Endodermal cell (in vitro differentiated cells): ENCODE measurements around the gene TXNDC15. TPM values are rescaled to one million over a fixed set of nuclear protein-coding genes. Genes with fewer than 3 reads are reported as not detected.
"Not testable (repeated sequence)": the region's sequence is repeated elsewhere in the genome, so short reads cannot be mapped to it uniquely, and the experiment has no call there.

Experiments used
- DNase-seq: peaks from one replicate; pipeline ENCODE4 v3.0.0-alpha.2; 2017
- H3K27ac ChIP-seq: 2 replicates; pipeline ENCODE4 v1.5.1; 2013; ENCODE audit warnings: mild to moderate bottlenecking, low read depth, low read length, moderate library complexity
- H3K27me3 ChIP-seq: 2 replicates; pipeline ENCODE4 v1.6.1; 2013; ENCODE audit warnings: mild to moderate bottlenecking, low read length, moderate library complexity; ENCODE audit not compliant: insufficient read depth, control insufficient read depth, poor library complexity, severe bottlenecking
- H3K36me3 ChIP-seq: 2 replicates; pipeline ENCODE4 v1.7.0; 2013; ENCODE audit warnings: mild to moderate bottlenecking, low read length, moderate library complexity; ENCODE audit not compliant: control insufficient read depth, insufficient read depth
- H3K4me1 ChIP-seq: one replicate; pipeline ENCODE4 v1.7.0; 2013; ENCODE audit warnings: low read length; ENCODE audit not compliant: control insufficient read depth, insufficient read depth
- H3K4me3 ChIP-seq: 2 replicates; pipeline ENCODE4 v1.5.1; 2013; ENCODE audit warnings: mild to moderate bottlenecking, low read length, moderate library complexity
- H3K9ac ChIP-seq: 2 replicates; pipeline ENCODE4 v1.6.1; 2013; ENCODE audit warnings: mild to moderate bottlenecking, low read length, moderate library complexity; ENCODE audit not compliant: poor library complexity, severe bottlenecking; ENCODE audit errors: extremely low read depth
- H3K9me3 ChIP-seq: 2 replicates; pipeline ENCODE4 v1.6.1; 2013; ENCODE audit warnings: mild to moderate bottlenecking, low read length, moderate library complexity; ENCODE audit not compliant: control insufficient read depth
- H3K27ac Mint-ChIP-seq: 2 replicates; pipeline ENCODE4 v1.8.0; 2020; ENCODE audit warnings: mixed read lengths
- H3K27me3 Mint-ChIP-seq: 2 replicates; pipeline ENCODE4 v1.8.0; 2021; ENCODE audit warnings: mild to moderate bottlenecking, mixed read lengths; ENCODE audit not compliant: insufficient read depth
- H3K36me3 Mint-ChIP-seq: 2 replicates; pipeline ENCODE4 v1.8.0; 2020; ENCODE audit warnings: low read depth, mixed read lengths
- H3K4me1 Mint-ChIP-seq: 2 replicates; pipeline ENCODE4 v1.8.0; 2020; ENCODE audit warnings: mixed read lengths
- H3K4me3 Mint-ChIP-seq: 2 replicates; pipeline ENCODE4 v1.8.0; 2020; ENCODE audit warnings: mild to moderate bottlenecking, moderate library complexity, mixed read lengths
- H3K9me3 Mint-ChIP-seq: 2 replicates; pipeline ENCODE4 v1.8.0; 2020; ENCODE audit warnings: mild to moderate bottlenecking, mixed read lengths
- CTCF ChIP-seq: fragments of 200-600 bp; sonication (generic); conservative IDR thresholded peaks from 2 replicates; pipeline ENCODE4 v1.5.0; 2021; ENCODE audit warnings: antibody characterized with exemption, mild to moderate bottlenecking
- WGBS, 2 experiments: methylation state at CpG; one replicate each; pipeline versions ENCODE4 v1.1.5 to v1.1.7; 2013; ENCODE audit warnings: missing lambda C conversion rate in 2 of 2, mixed read lengths in 1 of 2; ENCODE audit not compliant: insufficient coverage in 1 of 2, insufficient read length in 1 of 2; 5-methylcytosine and 5-hydroxymethylcytosine counted together
- total RNA-seq, 2 donors: library from RNA; stranded (reverse); fragmentation: NEBNext Ultra II Directional in 1 of 2; extraction: Animal tissue kit (Norgen Biotek cat#: 25700) in 1 of 2; gene quantifications; 2 replicates in 1 of 2; 3 replicates in 1 of 2; pipeline ENCODE4 v1.2.1, GENCODE V29; 2021

The TXNDC15 gene
- total RNA-seq, 2 donors from 2014 or later = 34.0 to 37.0 TPM

GRCh38 chr5:134878403-134878802, 4.2 kb downstream of the TXNDC15 start:
- no peak for TF ChIP-seq CTCF
- H3K4me1 ChIP-seq = peaks cover 5% of the 10 kb centered on the region
- Mint-ChIP-seq H3K4me1 (peaks cover 14% of the 10 kb centered on the region), H3K36me3 (peaks cover 6% of the 10 kb centered on the region), H3K27ac (no peak overlapping the region), H3K9me3 (peaks cover 7% of the 10 kb centered on the region), H3K27me3 (no peaks in the 10 kb centered on the region), H3K4me3 (no peak overlapping the region)
- DNase-seq = no peak
- H3K9me3 ChIP-seq = no peaks in the 10 kb centered on the region
- H3K27me3 ChIP-seq = no peaks in the 10 kb centered on the region
- H3K27ac ChIP-seq = no peak overlapping the region
- H3K36me3 ChIP-seq = no peaks in the 10 kb centered on the region
- WGBS, 2 experiments = 75 to 91% methylated on average over 3 of the region's 3 CpGs
- H3K9ac ChIP-seq = no peak overlapping the region
- H3K4me3 ChIP-seq = no peak overlapping the region

GRCh38 chr5:134879456-134879855, 5.3 kb downstream of the TXNDC15 start:
- DNase-seq = no peak
- Histone ChIP-seq H3K9ac (no peak overlapping the region), H3K27me3 (no peaks in the 10 kb centered on the region), H3K36me3 (no peaks in the 10 kb centered on the region), H3K4me1 (no peaks in the 10 kb centered on the region), H3K9me3 (no peaks in the 10 kb centered on the region), H3K27ac (no peak overlapping the region), H3K4me3 (no peak overlapping the region)
- Mint-ChIP-seq H3K4me3 (no peak overlapping the region), H3K4me1 (peaks cover 12% of the 10 kb centered on the region), H3K9me3 (peaks cover 7% of the 10 kb centered on the region), H3K27me3 (no peaks in the 10 kb centered on the region), H3K36me3 (peaks cover 6% of the 10 kb centered on the region), H3K27ac (no peak overlapping the region)
- no peak for TF ChIP-seq CTCF
- 92 to 94% methylated on average over 3 of the region's 3 CpGs for WGBS, 2 experiments

- not testable (repeated sequence) for H3K4me1 ChIP-seq, H3K27ac ChIP-seq, H3K4me3 ChIP-seq, H3K9me3 Mint-ChIP-seq, H3K4me3 Mint-ChIP-seq, H3K9me3 ChIP-seq, H3K36me3 Mint-ChIP-seq, H3K36me3 ChIP-seq, H3K9ac ChIP-seq, H3K27me3 ChIP-seq, DNase-seq, H3K27me3 Mint-ChIP-seq, H3K4me1 Mint-ChIP-seq
- WGBS, 2 experiments = 73% methylated on average over 1 of the region's 3 CpGs; no CpG with 5 or more reads in 1 of the 2 experiments
- peak overlapping the region; percentile 13 for H3K27ac Mint-ChIP-seq
Measured at GRCh38 chr5:134880937-134881336, 6.8 kb downstream of the TXNDC15 start.

DNA sequence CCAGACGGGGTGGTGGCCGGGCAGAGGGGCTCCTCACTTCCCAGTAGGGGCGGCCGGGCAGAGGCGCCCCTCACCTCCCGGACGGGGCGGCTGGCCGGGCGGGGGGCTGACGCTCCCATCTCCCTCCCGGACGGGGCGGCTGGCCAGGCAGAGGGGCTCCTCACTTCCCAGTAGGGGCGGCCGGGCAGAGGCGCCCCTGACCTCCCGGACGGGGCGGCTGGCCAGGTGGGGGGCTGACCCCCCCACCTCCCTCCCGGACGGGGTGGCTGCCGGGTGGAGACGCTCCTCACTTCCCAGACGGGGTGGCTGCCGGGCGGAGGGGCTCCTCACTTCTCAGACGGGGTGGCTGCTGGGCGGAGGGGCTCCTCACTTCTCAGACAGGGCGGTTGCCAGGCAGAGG, 7.5 kb downstream of the TXNDC15 start:
- H3K27ac ChIP-seq, DNase-seq, H3K4me1 Mint-ChIP-seq, H3K4me1 ChIP-seq, H3K27ac Mint-ChIP-seq, H3K27me3 Mint-ChIP-seq, H3K9ac ChIP-seq, H3K9me3 ChIP-seq, H3K9me3 Mint-ChIP-seq, H3K4me3 ChIP-seq, H3K36me3 ChIP-seq, H3K4me3 Mint-ChIP-seq, H3K36me3 Mint-ChIP-seq, H3K27me3 ChIP-seq: not testable (repeated sequence)
- 95 to 100% methylated on average over 2 to 26 of the region's 30 CpGs for WGBS, 2 experiments
